Brain microvascular endothelial cell (primary cell): Measurements from ENCODE around the gene APOE.
A peak's percentile ranks its signal among the peaks of the same experiment; 100 is the strongest.

Experiments used
- DNase-seq: peaks from one replicate; pipeline ENCODE4 v3.0.0-alpha.2; 2020
- H3K27ac ChIP-seq: fragments of 250-450 bp; sonication (Bioruptor Pico); 2 replicates; pipeline ENCODE4 v1.5.1; 2020; ENCODE audit warnings: mild to moderate bottlenecking, moderate library complexity
- H3K27me3 ChIP-seq: fragments of 250-450 bp; sonication (Bioruptor Pico); replicated peaks from 2 replicates; pipeline ENCODE4 v1.5.1; 2020; ENCODE audit warnings: mild to moderate bottlenecking
- H3K36me3 ChIP-seq: fragments of 250-450 bp; sonication (Bioruptor Pico); replicated peaks from 2 replicates; pipeline ENCODE4 v1.5.1; 2020; ENCODE audit warnings: mild to moderate bottlenecking
- H3K4me3 ChIP-seq: 2 replicates; pipeline ENCODE4 v1.5.1; 2011; ENCODE audit warnings: low read depth, mild to moderate bottlenecking, control low read depth, low read length, moderate library complexity
- CTCF ChIP-seq: IDR thresholded peaks from 2 replicates; pipeline ENCODE4 v1.5.1; 2011; ENCODE audit warnings: low read depth, mild to moderate bottlenecking, moderate library complexity, low read length, control low read depth, inconsistent platforms; ENCODE audit errors: missing control alignments
- in situ Hi-C: cut with HindIII; loops from 2 replicates; pipeline ENCODE4 v1.10.0; 2017; ENCODE audit warnings: low sequenced_read_pairs, low pct_ligation_motif_present

The APOE gene

DNA sequence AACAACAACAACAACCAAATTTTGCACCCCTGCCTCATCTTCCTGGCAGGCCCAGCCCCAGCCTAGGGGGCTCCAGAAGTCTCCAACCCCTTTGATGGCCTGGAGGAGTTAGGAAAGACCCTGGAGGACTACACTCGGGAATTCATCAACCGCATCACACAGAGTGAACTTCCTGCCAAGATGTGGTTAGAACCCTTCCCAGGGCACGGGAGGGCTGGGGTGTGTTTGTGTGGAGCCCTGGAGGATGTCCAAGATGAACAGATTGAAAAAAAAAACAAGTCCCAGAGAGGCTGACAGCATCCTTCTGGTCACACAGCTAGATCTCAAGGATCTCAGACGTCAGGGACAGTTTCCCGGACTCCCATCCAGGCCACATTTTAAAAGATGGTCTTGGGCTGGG lies 22.1 kb downstream of the APOE start:
- TF ChIP-seq CTCF: no peak
- Histone ChIP-seq H3K4me3 (no peak overlapping the region), H3K27me3 (no peaks in the 10 kb centered on the region), H3K27ac (no peak overlapping the region), H3K36me3 (no peaks in the 10 kb centered on the region)
- in situ Hi-C loops: no loop called here
- DNase-seq: peak; percentile 34

DNA sequence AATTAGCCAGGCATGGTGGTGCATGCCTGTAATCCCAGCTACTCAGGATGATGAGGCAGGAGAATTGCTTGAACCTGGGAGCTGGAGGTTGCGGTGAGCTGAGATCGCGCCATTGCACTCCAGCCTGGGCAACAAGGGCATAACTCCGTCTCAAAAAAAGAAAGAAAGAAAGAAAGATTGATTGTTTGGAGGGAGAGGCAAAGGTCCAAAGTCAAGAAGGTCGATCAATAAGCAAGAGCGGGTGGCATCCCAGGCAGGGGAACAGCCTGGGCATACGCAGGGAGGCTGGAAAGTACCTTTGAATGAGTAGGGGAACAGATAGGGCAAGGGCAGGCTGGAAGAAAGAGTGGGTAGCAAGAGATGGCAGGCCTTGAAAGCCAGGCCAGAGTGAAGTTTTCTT lies 24.5 kb downstream of the APOE start:
- no peak for TF ChIP-seq CTCF
- no peak for DNase-seq
- H3K36me3 ChIP-seq: no peaks in the 10 kb centered on the region
- no peak overlapping the region for H3K27ac ChIP-seq
- in situ Hi-C loops: no loop called here
- H3K4me3 ChIP-seq: no peak overlapping the region
- no peaks in the 10 kb centered on the region for H3K27me3 ChIP-seq

DNA sequence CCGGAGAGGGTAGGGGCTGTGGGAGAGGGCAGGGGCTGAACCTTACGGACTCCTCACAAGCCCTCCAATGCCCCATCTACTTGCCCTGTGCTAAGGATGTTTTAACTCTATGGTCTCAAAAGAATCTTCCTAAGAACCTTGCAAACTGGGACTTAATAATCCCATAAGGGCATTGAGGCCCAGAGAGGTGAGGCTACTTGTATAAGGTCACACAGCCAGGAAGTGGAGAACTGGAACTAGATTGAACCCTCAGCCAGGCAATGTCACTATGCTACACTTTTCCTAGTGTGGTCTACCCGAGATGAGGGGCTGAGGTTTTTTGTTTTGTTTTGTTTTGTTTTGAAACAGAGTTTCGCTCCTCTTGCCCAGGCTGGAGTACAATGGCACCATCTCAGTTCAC lies 25.9 kb downstream of the APOE start:
- Histone ChIP-seq H3K27me3 (no peaks in the 10 kb centered on the region), H3K27ac (no peak overlapping the region), H3K36me3 (no peaks in the 10 kb centered on the region), H3K4me3 (no peak overlapping the region)
- in situ Hi-C loops: no loop called here
- no peak for DNase-seq
- no peak for TF ChIP-seq CTCF

GRCh38 chr19:44939668-44940067 lies 34.1 kb downstream of the APOE start:
- DNase-seq: no peak
- in situ Hi-C loops: no loop called here
- Histone ChIP-seq H3K27me3 (no peaks in the 10 kb centered on the region), H3K36me3 (no peaks in the 10 kb centered on the region), H3K27ac (no peak overlapping the region), H3K4me3 (no peak overlapping the region)
- TF ChIP-seq CTCF: no peak

DNA sequence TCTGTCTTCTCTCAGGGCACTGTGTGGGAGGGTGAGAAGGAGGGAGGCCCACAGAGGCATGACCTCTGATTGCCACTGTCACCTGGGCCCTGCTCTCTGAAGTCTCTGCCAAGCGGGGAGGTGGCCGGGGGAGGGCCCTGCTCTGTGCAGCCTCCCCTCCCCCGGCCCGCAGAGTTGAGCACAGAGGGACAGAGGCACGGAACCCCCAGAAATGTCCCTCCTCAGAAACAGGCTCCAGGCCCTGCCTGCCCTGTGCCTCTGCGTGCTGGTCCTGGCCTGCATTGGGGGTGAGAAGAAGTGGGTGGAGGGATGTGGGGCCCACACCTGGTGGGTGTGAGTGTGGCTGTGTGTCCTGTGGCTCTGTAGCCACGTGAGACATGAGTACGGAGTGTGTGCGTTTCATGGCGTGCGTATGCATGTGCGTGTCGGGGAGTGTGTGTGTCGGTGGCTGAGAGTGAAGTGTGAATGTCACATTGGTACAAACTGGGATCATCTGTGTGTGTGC lies 36.5 kb downstream of the APOE start, which contains the start of gene APOC4:
Gene APOC4 (plus strand): TSS at position 171 of the 505 bp plus-strand sequence. CDS start 41 bp downstream, at position 212.
- no peak for TF ChIP-seq CTCF
- in situ Hi-C loops: no loop called here
- no peak within 1 kb of the TSS for H3K27ac ChIP-seq

GRCh38 chr19:44943801-44944249 lies 38.2 kb downstream of the APOE start:
- Histone ChIP-seq H3K27ac (no peak overlapping the region), H3K36me3 (no peaks in the 10 kb centered on the region), H3K4me3 (no peak overlapping the region), H3K27me3 (no peaks in the 10 kb centered on the region)
- TF ChIP-seq CTCF: no peak
- in situ Hi-C loops: no loop called here
- DNase-seq: no peak

More for the DNA sequence above, 36.5 kb downstream of the APOE start, which contains the start of gene APOC4:
- DNase-seq: no peak
- Histone ChIP-seq H3K36me3 (no peaks in the 10 kb centered on the region), H3K27me3 (no peaks in the 10 kb centered on the region), H3K4me3 (no peak within 1 kb of the TSS)
